Keratinocyte (primary cell): ENCODE measurements around the gene ALDOA.

ENCODE experiments used
- CTCF ChIP-seq, 3 experiments: IDR thresholded peaks in 1 of 3; conservative IDR thresholded peaks in 1 of 3; optimal IDR thresholded peaks in 1 of 3; 2 replicates in 2 of 3; 3 replicates in 1 of 3; pipeline versions ENCODE3 to v1.5.1; 2011; ENCODE audit warnings: low read length in 3 of 3, mild to moderate bottlenecking in 3 of 3, moderate library complexity in 2 of 3, control low read depth in 1 of 3, inconsistent platforms in 1 of 3; ENCODE audit not compliant: insufficient read depth in 2 of 3; ENCODE audit errors: extremely low read depth in 1 of 3
- EZH2 ChIP-seq: IDR thresholded peaks from one replicate; pipeline ENCODE4 v1.6.1; 2012; ENCODE audit warnings: inconsistent platforms, mild to moderate bottlenecking, low read length, moderate library complexity

GRCh38 chr16:30018731-30019158 is 46.8 kb upstream of the ALDOA start:
- TF ChIP-seq CTCF (optimal IDR thresholded peaks at IDR 0.05 in 1 of 3, IDR thresholded peaks at IDR 0.05 in 1 of 3, conservative IDR thresholded peaks at IDR 0.05 in 1 of 3; ENCODE audit: extremely low read depth in 1 of 3, insufficient read depth in 2 of 3, low read length in 3 of 3) (no peak), EZH2 (no peak)
